NCI-H1694 (cell line): ENCODE measurements around the gene ENTREP3.
A peak's percentile ranks its signal among the peaks of the same experiment; 100 is the strongest.
"Not testable (repeated sequence)": the region's sequence is repeated elsewhere in the genome, so short reads cannot be mapped to it uniquely, and the experiment has no call there.

ENCODE experiments used
- DNase-seq: peaks from one replicate; lab custom pipeline; 2025; lab: John Stamatoyannopoulos, UW

The ENTREP3 gene

GRCh38 chr1:155223047-155223446 lies 32.2 kb downstream of the ENTREP3 start:
- no peak for DNase-seq

DNA sequence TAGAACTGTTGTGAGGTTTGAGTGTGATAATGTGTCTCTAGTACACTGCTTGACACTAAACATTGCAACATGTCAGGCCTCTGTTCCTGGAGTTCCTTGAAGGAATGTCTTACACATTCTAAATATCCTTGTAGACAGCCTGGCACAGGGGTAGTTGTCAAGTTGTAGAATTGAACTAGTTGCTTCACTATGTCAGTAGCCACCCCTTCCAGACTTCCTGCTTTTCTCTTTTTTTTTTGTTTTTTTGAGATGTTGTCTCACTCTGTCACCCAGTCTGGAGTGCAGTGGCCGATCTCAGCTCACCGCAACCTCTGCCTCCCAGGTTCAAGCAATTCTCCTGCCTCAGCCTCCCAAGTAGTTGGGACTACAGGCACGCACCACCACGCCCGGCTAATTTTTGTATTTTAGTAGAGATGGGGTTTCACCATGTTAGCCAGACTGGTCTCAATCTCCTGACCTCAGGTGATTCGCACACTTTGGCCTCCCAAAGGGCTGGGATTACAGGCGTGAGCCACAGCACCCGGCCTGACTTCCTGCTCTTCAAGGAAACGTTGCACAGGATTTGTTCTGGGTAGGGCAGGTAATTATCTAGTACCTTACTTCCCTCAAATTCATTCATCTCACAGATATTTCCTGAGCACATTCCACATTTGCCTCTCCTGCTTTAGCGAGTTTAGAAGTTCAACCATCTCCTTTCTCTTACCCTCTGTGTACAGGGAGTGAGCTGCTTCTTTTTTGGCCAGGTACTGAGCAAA lies 34.9 kb downstream of the ENTREP3 start:
- not testable (repeated sequence) for DNase-seq

DNA sequence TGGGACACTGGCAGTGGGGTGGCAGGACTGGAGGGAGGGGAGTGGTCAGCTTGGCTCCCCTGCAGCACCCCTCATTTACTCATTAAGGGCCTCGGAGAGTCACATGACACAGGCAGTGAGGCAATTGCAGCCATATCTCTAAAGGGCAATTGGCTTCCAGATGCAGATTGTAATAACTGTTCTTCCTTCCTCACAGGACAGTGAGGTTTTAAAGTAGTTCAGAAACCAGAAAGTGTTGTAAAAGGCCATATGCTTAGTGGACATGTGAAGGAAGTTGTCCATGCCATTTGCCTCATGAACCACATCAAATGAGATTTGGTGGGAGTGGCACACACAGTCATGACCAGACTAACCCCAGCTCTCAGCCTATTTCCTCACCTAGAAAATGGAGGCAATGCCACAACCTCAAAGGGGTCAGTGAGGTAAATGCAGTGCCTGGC lies 35.7 kb downstream of the ENTREP3 start:
- no peak for DNase-seq

- peak; percentile 17 for DNase-seq
Measured at GRCh38 chr1:155218854-155219591, 36.3 kb downstream of the ENTREP3 start.

GRCh38 chr1:155214702-155215101 lies 40.6 kb downstream of the ENTREP3 start:
- DNase-seq = not testable (repeated sequence)

DNA sequence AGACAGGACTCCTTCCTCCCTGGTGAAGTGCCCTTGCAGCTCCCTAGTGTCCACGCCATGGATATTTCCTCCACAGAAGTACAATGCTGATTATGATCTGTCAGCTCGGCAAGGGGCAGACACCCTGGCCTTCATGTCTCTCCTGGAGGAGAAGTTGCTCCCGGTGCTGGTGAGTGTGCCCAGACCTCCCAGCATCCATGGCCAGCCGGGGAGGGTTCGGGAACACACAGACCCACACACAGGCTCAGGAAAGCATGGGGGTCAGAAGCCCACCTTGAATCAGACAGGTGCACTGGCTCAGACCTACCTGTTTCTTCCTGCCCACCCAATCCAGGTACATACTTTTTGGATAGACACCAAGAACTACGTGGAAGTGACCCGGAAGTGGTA lies 43.2 kb downstream of the ENTREP3 start:
- DNase-seq = not testable (repeated sequence)

DNA sequence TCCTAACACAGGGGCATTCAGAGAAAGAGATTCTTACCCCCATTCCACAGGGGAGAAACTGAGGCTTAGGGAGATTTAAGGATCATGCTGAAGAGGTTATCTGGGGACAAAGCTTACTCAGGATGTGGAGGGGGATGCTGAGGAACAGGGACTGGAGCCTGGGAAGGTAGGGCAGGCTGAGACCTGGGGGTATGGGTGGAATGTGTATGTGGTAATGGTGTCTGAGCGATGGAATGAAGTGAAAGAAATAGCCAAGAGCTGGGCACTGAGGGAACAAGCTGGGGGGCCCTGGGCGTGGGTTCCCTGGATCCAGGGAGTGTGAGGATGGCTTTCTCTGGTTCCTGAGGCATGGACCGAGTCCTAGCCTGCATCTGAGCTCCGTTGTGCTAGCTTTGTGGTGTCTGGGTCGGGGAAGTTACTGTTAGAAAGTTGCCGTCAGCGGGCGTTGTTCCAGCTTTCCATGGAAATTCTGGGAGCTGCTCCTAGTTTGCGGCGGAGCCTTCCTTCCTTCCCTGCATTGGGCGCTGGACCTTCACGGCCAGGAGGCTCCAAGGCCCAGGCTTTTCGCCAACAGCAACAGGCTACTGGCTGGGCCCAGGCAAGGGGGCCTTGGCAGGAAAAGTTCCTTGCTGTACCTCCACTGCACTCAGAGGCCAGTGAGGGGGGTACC lies 43.8 kb downstream of the ENTREP3 start:
- DNase-seq = not testable (repeated sequence)

GRCh38 chr1:155210314-155211104 lies 44.8 kb downstream of the ENTREP3 start:
- DNase-seq = no peak

- DNase-seq = no peak
Measured at GRCh38 chr1:155209312-155209721, 46.0 kb downstream of the ENTREP3 start.

GRCh38 chr1:155208541-155209311 lies 46.6 kb downstream of the ENTREP3 start, which contains the start of gene MTX1:
MTX1 (plus strand) TSS chr1:155208695; CDS start chr1:155208805, 110 bp downstream.
- peak; percentile 76 for DNase-seq

DNA sequence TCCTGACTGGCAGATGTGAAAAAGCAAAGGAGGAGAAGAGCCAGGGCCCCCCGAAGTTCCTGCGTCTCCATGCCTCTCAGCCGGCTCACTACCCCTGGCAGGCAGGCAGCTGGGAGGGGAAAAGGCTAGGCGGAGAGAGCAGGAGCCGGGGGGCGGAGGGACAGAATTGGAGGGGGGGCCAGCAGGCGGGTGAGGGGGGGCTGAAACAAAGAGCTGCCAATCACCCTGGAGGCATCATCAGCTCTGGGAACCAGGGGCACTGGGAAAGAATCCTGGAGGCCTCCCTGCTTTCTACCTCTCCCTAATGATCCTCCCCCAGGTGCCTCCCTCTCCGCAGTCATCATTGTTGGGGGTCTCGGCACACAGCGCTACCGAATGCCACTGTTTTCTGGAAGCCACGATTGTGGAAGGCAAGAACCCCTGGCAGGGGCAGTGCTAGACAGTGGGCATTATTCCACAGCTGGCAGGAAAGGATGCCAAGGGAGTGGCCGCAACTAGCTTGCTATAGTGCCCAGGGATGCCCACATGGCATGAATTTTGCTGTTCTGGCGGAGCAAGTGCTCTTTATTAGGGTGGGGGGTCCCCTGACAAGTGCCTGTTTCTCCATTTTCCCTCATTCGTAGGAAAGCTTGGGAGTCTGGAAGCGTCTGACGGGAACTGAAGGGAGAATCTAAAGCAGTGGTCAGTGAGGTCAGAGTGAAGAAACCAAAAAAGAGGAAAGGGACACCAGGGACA lies 47.3 kb downstream of the ENTREP3 start, which contains the start of gene THBS3:
TSS of gene THBS3 (minus strand) at position 92 of the 735 bp plus-strand sequence. CDS start at position 71, 21 bp downstream.
- peak; percentile 93 for DNase-seq

GRCh38 chr1:155206891-155207805 lies 48.1 kb downstream of the ENTREP3 start:
- peak; percentile 97 for DNase-seq

DNA sequence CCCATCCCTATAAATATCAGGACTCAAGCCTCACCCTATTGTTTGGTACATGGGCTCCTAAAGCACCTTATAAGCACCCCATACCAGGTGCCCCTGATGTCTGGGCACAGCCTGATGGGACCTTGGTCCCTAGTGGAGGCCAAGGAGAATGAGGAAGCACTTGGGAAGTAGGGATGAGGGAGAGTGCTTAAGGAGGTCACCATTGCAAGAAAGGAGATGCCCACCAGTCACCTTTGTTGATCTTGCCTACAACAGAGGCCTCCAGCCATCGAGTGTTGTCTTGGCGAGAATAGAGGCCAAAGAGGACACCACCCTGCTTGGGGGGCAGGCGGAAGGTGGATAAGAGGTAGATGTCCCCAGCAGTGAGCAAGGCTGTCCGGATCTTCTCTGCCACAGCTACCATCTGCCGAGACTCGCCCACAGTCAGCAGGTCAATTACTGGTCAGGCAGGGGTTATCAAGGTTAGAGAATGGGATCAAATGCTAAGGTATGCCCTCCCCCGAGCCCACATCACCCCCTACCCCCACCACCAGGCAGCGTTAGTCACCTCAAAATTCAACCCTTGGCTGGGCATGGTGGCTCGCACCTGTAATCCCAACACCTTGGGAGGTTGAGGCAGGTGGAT lies 49.2 kb downstream of the ENTREP3 start:
- DNase-seq = no peak

GRCh38 chr1:155205035-155205434 lies 50.2 kb downstream of the ENTREP3 start:
- DNase-seq = no peak

DNA sequence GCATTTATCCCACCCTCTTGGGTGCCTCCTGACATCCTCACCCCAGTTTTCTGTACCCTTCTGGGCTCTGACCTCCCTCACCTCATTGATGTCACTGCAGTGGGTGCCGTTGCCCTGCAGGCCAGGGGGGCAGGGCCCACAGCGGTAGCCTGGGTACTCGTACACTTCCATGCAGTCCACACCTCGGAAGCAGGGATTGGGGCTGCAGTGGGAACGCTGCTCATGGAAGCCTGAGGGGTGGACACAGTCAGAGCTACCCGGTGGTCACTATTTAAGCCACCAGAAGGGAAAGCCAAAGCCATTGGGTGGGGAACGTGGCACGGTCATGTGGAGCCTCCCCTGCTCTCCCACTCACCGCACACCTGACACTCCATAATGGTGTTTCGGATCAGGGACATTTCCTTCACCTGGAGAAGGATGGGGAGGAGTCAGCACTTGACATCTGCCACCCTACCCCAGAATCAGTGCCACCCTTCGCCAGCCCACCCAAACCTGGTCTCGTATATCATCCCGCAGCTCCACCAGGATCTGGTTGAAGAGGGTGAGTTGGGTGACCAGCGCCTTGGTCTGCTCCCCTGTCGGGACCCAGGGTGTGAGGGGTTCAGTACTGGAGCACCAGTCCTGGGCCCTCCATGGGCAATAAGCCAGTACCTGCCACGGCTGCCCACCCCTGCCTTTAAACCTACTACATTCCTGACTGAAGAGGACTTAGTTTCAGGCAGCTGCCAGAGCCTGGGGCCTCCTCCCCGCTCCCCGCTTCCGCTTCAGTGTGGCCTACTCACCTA lies 52.4 kb downstream of the ENTREP3 start:
- no peak for DNase-seq

DNA sequence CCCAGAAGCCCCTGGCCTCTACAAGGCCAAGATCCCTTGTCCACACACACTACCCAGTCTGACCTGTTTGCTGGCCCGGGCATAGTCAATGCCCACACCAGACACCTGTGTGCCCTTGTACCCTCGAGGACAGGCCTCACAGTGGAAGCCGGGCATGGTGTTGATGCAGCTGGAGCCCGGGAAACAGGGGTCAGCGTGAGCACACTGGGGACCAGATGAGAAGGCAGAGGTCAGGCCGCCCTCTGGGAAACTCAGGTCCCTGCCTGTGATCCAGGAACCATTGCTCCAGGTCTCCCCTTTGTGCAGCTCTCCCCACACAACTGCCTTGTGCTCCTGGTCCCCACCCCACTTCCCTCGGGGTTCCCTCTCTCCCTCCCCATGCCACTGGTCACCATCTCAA lies 53.1 kb downstream of the ENTREP3 start:
- no peak for DNase-seq

GRCh38 chr1:155200920-155201319 lies 54.4 kb downstream of the ENTREP3 start:
- DNase-seq = no peak

DNA sequence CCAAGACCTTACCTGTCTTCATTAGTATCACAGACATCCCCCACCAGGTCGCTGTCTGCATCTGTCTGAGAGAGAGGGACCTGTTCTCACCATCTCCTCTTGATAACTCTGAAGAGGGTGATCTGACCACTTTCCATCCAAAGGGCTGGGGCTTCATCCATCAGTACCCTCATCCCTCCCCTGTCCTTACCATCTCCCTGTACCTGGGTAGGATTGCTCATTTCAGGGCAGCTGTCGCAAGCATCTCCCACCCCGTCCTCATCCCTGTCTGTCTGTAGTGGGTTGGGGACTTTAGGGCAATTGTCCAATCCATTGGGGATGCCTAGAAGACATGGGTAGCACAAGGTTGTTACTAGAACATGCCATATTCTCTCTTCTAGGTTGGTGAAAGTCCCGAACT lies 55.5 kb downstream of the ENTREP3 start:
- no peak for DNase-seq
